DND-41 (cell line): Measurements from ENCODE around the gene FLNB.

Experiments
- CTCF ChIP-seq: IDR thresholded peaks from 2 replicates; pipeline ENCODE4 v1.5.1; 2012; ENCODE audit warnings: borderline replicate concordance, low read length, moderate library complexity, mild to moderate bottlenecking; ENCODE audit not compliant: poor library complexity, severe bottlenecking; ENCODE audit errors: extremely low read depth
- EZH2 ChIP-seq: IDR thresholded peaks from 3 replicates; pipeline ENCODE4 v1.6.1; 2012; ENCODE audit warnings: borderline replicate concordance, low read depth, mild to moderate bottlenecking, moderate library complexity, low read length, inconsistent platforms; ENCODE audit not compliant: severe bottlenecking

GRCh38 chr3:58106061-58106460 lies 97.8 kb downstream of the FLNB start:
- TF ChIP-seq CTCF, result no peak
- TF ChIP-seq EZH2, result no peak
